Measurements from ENCODE around the gene BIRC3.

The BIRC3 gene

GRCh38 chr11:102274628-102275027 is 42.7 kb upstream of the BIRC3 start:
- no peak overlapping the region for H3K4me3 ChIP-seq (ENCODE audit: low read depth, low read length)
- no peak for TF ChIP-seq CTCF (IDR thresholded peaks at IDR 0.05; ENCODE audit: insufficient read depth, low read depth, low read length, missing control alignments)
- DNase-seq (ENCODE audit: low read depth), result no peak

GRCh38 chr11:102276362-102276761 is 40.9 kb upstream of the BIRC3 start:
- no peak for TF ChIP-seq CTCF (IDR thresholded peaks at IDR 0.05; ENCODE audit: insufficient read depth, low read depth, low read length, missing control alignments)
- no peak overlapping the region for H3K4me3 ChIP-seq (ENCODE audit: low read depth, low read length)
- DNase-seq (ENCODE audit: low read depth), result no peak

- DNase-seq (ENCODE audit: low read depth), result no peak
- no peak for TF ChIP-seq CTCF (IDR thresholded peaks at IDR 0.05; ENCODE audit: insufficient read depth, low read depth, low read length, missing control alignments)
- no peak overlapping the region for H3K4me3 ChIP-seq (ENCODE audit: low read depth, low read length)
These were observed 40.5 kb upstream of the BIRC3 start for GRCh38 chr11:102276783-102277182.

GRCh38 chr11:102279641-102280170 is 37.6 kb upstream of the BIRC3 start:
- H3K4me3 ChIP-seq (ENCODE audit: low read depth, low read length), result no peak overlapping the region
- DNase-seq (ENCODE audit: low read depth), result peak; percentile 30
- TF ChIP-seq CTCF (IDR thresholded peaks at IDR 0.05; ENCODE audit: insufficient read depth, low read depth, low read length, missing control alignments), result no peak

- H3K4me3 ChIP-seq (ENCODE audit: low read depth, low read length), result no peak overlapping the region
- DNase-seq (ENCODE audit: low read depth), result no peak
- TF ChIP-seq CTCF (IDR thresholded peaks at IDR 0.05; ENCODE audit: insufficient read depth, low read depth, low read length, missing control alignments), result no peak
These were observed 36.9 kb upstream of the BIRC3 start for GRCh38 chr11:102280245-102280833.

- no peak overlapping the region for H3K4me3 ChIP-seq (ENCODE audit: low read depth, low read length)
- TF ChIP-seq CTCF (IDR thresholded peaks at IDR 0.05; ENCODE audit: insufficient read depth, low read depth, low read length, missing control alignments), result no peak
- DNase-seq (ENCODE audit: low read depth), result no peak
These were observed 34.2 kb upstream of the BIRC3 start for GRCh38 chr11:102283116-102283485.

- no peak overlapping the region for H3K4me3 ChIP-seq (ENCODE audit: low read depth, low read length)
- DNase-seq (ENCODE audit: low read depth), result no peak
- no peak for TF ChIP-seq CTCF (IDR thresholded peaks at IDR 0.05; ENCODE audit: insufficient read depth, low read depth, low read length, missing control alignments)
These were observed 33.3 kb upstream of the BIRC3 start for GRCh38 chr11:102284008-102284407.

Data from GM12865 (cell line).